B cell (primary cell): ENCODE data around the gene TREML2. TPM values are rescaled to one million over a fixed set of nuclear protein-coding genes. Genes with fewer than 3 reads are reported as not detected.

Experiments used
- ATAC-seq: fragments of 200-7000 bp; cut with Tn5 transposase; one replicate; pipeline ENCODE4 v1.10.0; 2021; ENCODE audit warnings: low read depth, mild to moderate bottlenecking, moderate number of reproducible peaks, moderate library complexity
- CTCF ChIA-PET: fragments of 350-600 bp; sonication (Branson Sonifier 250); formaldehyde crosslinking; loops from one replicate; lab custom pipeline; 2021; ENCODE audit warnings: antibody characterized with exemption, inconsistent platforms; lab: Charles Lee
- POLR2A ChIA-PET: fragments of 350-600 bp; sonication (Branson Sonifier 250); formaldehyde crosslinking; loops from one replicate; lab custom pipeline; 2021; ENCODE audit warnings: antibody characterized with exemption; lab: Charles Lee
- DNase-seq: peaks from one replicate; pipeline ENCODE4 v3.0.0; 2013
- H2AFZ ChIP-seq: 2 replicates; pipeline ENCODE4 v1.6.1; 2012; ENCODE audit warnings: mild to moderate bottlenecking, low read depth, low read length; ENCODE audit not compliant: insufficient read depth, poor library complexity, severe bottlenecking
- H3K27ac ChIP-seq, 2 donors: 1 replicate in 1 of 2; 2 replicates in 1 of 2; pipeline ENCODE4 v1.5.1; 2012 to 2013; ENCODE audit warnings: low read length in 2 of 2, mild to moderate bottlenecking in 2 of 2, moderate library complexity in 1 of 2
- H3K27me3 ChIP-seq, 4 experiments: fragments of 200-600 bp in 1 of 4; sonication (generic) in 1 of 4; replicated peaks in 1 of 4; 1 replicate in 2 of 4; 2 replicates in 2 of 4; pipeline versions ENCODE4 v1.6.1 to v1.7.0; 2013 to 2016; ENCODE audit warnings: low read length in 3 of 4, mild to moderate bottlenecking in 2 of 4, mixed read lengths in 1 of 4, moderate library complexity in 1 of 4; ENCODE audit not compliant: insufficient read depth in 4 of 4, control insufficient read depth in 3 of 4; ENCODE audit errors: control extremely low read depth in 1 of 4
- H3K36me3 ChIP-seq, 2 experiments: replicated peaks in 1 of 2; 1 replicate in 1 of 2; 2 replicates in 1 of 2; pipeline versions ENCODE4 v1.6.1 to v1.7.1; 2013; ENCODE audit warnings: low read length in 1 of 2; ENCODE audit not compliant: insufficient read depth in 2 of 2, control insufficient read depth in 1 of 2; ENCODE audit errors: control extremely low read depth in 1 of 2, extremely low read depth in 1 of 2
- H3K4me1 ChIP-seq, 2 donors: fragments of 200-600 bp in 1 of 2; sonication (generic) in 1 of 2; 1 replicate in 1 of 2; 2 replicates in 1 of 2; pipeline versions ENCODE4 v1.5.1 to v1.6.1; 2013 to 2017; ENCODE audit warnings: low read length in 2 of 2; ENCODE audit not compliant: control insufficient read depth in 2 of 2, insufficient read depth in 2 of 2
- H3K4me2 ChIP-seq: replicated peaks from 2 replicates; pipeline ENCODE3; 2012; ENCODE audit warnings: mild to moderate bottlenecking, low read depth, low read length; ENCODE audit not compliant: poor library complexity, severe bottlenecking
- H3K4me3 ChIP-seq, 5 experiments: fragments of 200-600 bp in 1 of 5; sonication (generic) in 1 of 5; 1 replicate in 3 of 5; 2 replicates in 2 of 5; pipeline versions ENCODE4 v1.5.1 to v1.7.0; 2011 to 2016; ENCODE audit warnings: low read length in 4 of 5, mild to moderate bottlenecking in 4 of 5, low read depth in 2 of 5, control low read depth in 1 of 5, moderate library complexity in 1 of 5; ENCODE audit not compliant: insufficient read depth in 1 of 5; ENCODE audit errors: control extremely low read depth in 1 of 5, extremely low read depth in 1 of 5
- H3K79me2 ChIP-seq: fragments of 200-600 bp; sonication (generic); one replicate; pipeline ENCODE4 v1.6.0; 2016; ENCODE audit warnings: low read length; ENCODE audit not compliant: control insufficient read depth, insufficient read depth
- H3K9ac ChIP-seq: fragments of 200-600 bp; sonication (generic); 2 replicates; pipeline ENCODE4 v1.6.1; 2017; ENCODE audit warnings: mild to moderate bottlenecking, low read length, moderate library complexity
- H3K9me3 ChIP-seq, 3 donors: one replicate each; pipeline versions ENCODE4 v1.6.1 to v1.7.1; 2013; ENCODE audit warnings: low read length in 2 of 3; ENCODE audit not compliant: control insufficient read depth in 2 of 3, insufficient read depth in 1 of 3; ENCODE audit errors: control extremely low read depth in 1 of 3
- H4K20me1 ChIP-seq: 2 replicates; pipeline ENCODE4 v1.6.0; 2012; ENCODE audit warnings: mild to moderate bottlenecking, low read length; ENCODE audit not compliant: insufficient read depth, control insufficient read depth, poor library complexity, severe bottlenecking
- H3K27ac Mint-ChIP-seq: one replicate; pipeline ENCODE4 v1.8.0; 2021; ENCODE audit warnings: mixed read lengths
- H3K27me3 Mint-ChIP-seq: one replicate; pipeline ENCODE4 v1.8.0; 2021; ENCODE audit warnings: mixed read lengths
- H3K4me1 Mint-ChIP-seq: one replicate; pipeline ENCODE4 v1.8.0; 2021; ENCODE audit warnings: mixed read lengths
- H3K4me3 Mint-ChIP-seq: one replicate; pipeline ENCODE4 v1.8.0; 2021; ENCODE audit warnings: mixed read lengths
- H3K9me3 Mint-ChIP-seq: one replicate; pipeline ENCODE4 v1.8.0; 2022; ENCODE audit warnings: mixed read lengths; ENCODE audit not compliant: insufficient read depth
- CTCF ChIP-seq: fragments of 200-600 bp; IDR thresholded peaks from one replicate; pipeline ENCODE4 v1.8.0; 2022; ENCODE audit warnings: antibody characterized with exemption, mild to moderate bottlenecking
- EZH2 ChIP-seq: IDR thresholded peaks from 2 replicates; pipeline ENCODE4 v1.6.1; 2012; ENCODE audit warnings: borderline replicate concordance, low read depth, mild to moderate bottlenecking, moderate library complexity, low read length; ENCODE audit not compliant: insufficient read depth, poor library complexity, severe bottlenecking
- WGBS: methylation state at CpG from one replicate; pipeline ENCODE4 v1.1.5; 2013; ENCODE audit warnings: missing lambda C conversion rate; ENCODE audit not compliant: insufficient coverage; 5-methylcytosine and 5-hydroxymethylcytosine counted together
- intact Hi-C: fragments of 100-400 bp; cut with micrococcal nuclease; formaldehyde crosslinking; loops from one replicate; pipeline ENCODE4 v1.10.0; 2022
- polyA plus RNA-seq: library from polyadenylated mRNA; depleted of rRNA; stranded (reverse); fragments of >200 nt; gene quantifications from 2 replicates; pipeline ENCODE4 v1.2.3, GENCODE V29; 2012
- total RNA-seq, 2 donors: library from RNA; stranded (reverse); fragments of 120-200 nt in 1 of 2; gene quantifications; 1 replicate in 1 of 2; 2 replicates in 1 of 2; pipeline versions ENCODE4 v1.2.3 to v1.2.4, GENCODE V29; 2013 to 2022

Gene TREML2
- total and polyA plus RNA-seq, 2 donors (not counting 1 experiment from before 2014, with no cell fraction given): 9.6 to 51.1 TPM

GRCh38 chr6:41226752-41227151, 25.8 kb upstream of the TREML2 start:
- intact Hi-C loops: no loop called here
- H4K20me1 ChIP-seq: no peaks in the 10 kb centered on the region
- H3K4me1 ChIP-seq: peaks cover 0 to 18% of the 10 kb centered on the region in 2 donors
- H3K36me3 ChIP-seq: no peaks in the 10 kb centered on the region
- H3K79me2 ChIP-seq: no peaks in the 10 kb centered on the region
- no peaks in the 10 kb centered on the region for H3K9me3 Mint-ChIP-seq
- H3K27me3 Mint-ChIP-seq: peaks cover 26% of the 10 kb centered on the region
- H3K4me2 ChIP-seq: no peak overlapping the region
- no peak overlapping the region for H3K4me3 ChIP-seq
- ChIA-PET CTCF (no interaction called here), POLR2A (no interaction called here)
- DNase-seq (no peak), ATAC-seq (no peak)
- WGBS: 100% methylated on average over 2 of the region's 3 CpGs
- no peak overlapping the region for H3K27ac ChIP-seq
- H3K9me3 ChIP-seq: no peaks in the 10 kb centered on the region
- H3K27me3 ChIP-seq: no peaks in the 10 kb centered on the region
- H3K4me1 Mint-ChIP-seq: peaks cover 8% of the 10 kb centered on the region
- H2AFZ ChIP-seq: no peak overlapping the region
- no peak overlapping the region for H3K4me3 Mint-ChIP-seq
- no peak for TF ChIP-seq CTCF
- TF ChIP-seq EZH2: no peak
- no peak overlapping the region for H3K9ac ChIP-seq
- H3K27ac Mint-ChIP-seq: no peak overlapping the region

DNA sequence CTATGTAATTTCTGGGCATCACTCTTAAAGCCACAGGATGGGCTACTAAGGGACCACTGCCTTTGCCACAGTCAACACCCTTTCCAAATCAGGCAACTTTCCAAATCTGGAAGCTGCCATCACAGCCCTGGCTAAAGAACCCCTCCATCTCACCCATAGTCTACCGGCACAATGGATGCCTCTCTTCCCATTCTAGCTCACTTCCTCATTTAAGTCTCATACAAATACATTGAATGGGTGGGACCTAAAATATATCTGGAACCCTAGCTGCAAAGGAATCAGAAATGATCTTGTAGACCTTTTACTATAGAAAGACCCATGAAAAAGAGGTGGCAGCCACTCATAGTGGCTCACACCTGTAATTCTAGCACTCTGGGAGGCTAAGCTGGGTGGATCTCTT, 23.9 kb upstream of the TREML2 start:
- no peaks in the 10 kb centered on the region for H4K20me1 ChIP-seq
- H3K27me3 Mint-ChIP-seq: peaks cover 21% of the 10 kb centered on the region
- peaks cover 8% of the 10 kb centered on the region for H3K4me1 Mint-ChIP-seq
- H3K27me3 ChIP-seq: no peaks in the 10 kb centered on the region
- H3K9me3 ChIP-seq: no peaks in the 10 kb centered on the region
- no peak overlapping the region for H3K4me3 ChIP-seq
- intact Hi-C loops: no loop called here
- H3K27ac ChIP-seq: no peak overlapping the region
- H3K4me2 ChIP-seq: no peak overlapping the region
- ChIA-PET CTCF (interaction anchor here (1.8 kb wide), 1 partner anchor 82 kb away, joined by 5 read pairs; no protein-coding TSS in a partner anchor), POLR2A (no interaction called here)
- H3K9me3 Mint-ChIP-seq: peaks cover 3% of the 10 kb centered on the region
- no peak overlapping the region for H3K9ac ChIP-seq
- no peak for DNase-seq
- no CpG with 5 or more reads among the region's 1 CpG for WGBS
- no peak overlapping the region for H3K4me3 Mint-ChIP-seq
- no peak for ATAC-seq
- no peak overlapping the region for H2AFZ ChIP-seq
- no peak for TF ChIP-seq CTCF
- no peaks in the 10 kb centered on the region for H3K79me2 ChIP-seq
- H3K4me1 ChIP-seq: peaks cover 0 to 18% of the 10 kb centered on the region in 2 donors
- H3K27ac Mint-ChIP-seq: no peak overlapping the region
- H3K36me3 ChIP-seq: no peaks in the 10 kb centered on the region
